ENCODE results near the gene CGB1. TPM values are rescaled to one million over a fixed set of nuclear protein-coding genes. Genes with fewer than 3 reads are reported as not detected.

The CGB1 gene
- total and polyA plus RNA-seq, 2 of the 8 experiments (the other 6 are each of a cell fraction or from before 2014, with no cell fraction given), result not detected

DNA sequence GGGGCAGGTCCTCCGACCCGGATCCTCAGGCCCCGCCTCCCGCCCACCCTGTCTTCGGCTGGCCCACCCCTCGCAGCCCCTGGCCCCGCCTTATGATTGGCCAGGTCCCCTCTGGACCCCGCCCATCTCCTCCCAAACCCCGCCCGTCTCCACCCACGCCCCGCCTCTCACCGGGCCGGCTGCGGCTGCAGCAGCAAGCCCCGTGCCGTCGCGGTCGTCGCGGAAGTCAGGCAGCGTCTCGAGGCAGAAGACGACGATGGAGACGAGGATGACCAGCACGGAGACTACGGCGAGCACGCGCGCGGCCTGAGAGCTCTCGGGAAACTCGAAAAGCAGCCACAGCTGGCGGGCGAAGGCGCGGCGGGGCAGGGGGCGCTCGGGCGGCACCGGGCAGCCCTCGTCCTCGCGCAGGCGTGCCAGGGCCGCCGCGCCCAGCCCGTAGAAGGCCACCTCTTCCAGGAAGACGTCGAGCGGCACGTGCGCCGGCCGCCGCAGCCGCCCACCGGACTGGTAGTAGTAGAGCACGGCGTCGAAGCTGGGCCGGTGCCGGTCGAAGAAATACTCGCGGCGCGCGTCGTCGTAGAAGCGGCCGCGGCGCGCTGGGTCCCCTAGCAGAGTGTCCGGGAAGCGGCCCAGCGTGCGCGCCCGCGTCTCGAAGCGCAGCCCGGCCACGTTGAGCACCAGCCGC lies 35.3 kb upstream of the CGB1 start:
- peaks cover 0 to 4% (median 0%) of the 10 kb centered on the region in 4 experiments; a peak in 1 of 8 replicates for H3K36me3 ChIP-seq (ENCODE audit: control insufficient read depth in 2 of 4, insufficient read depth in 4 of 4, low read length in 3 of 4)
- no peak overlapping the region for H2BK12ac ChIP-seq (ENCODE audit: low read depth, low read length)
- H3K27me3 ChIP-seq (replicated peaks in 1 of 4; ENCODE audit: control insufficient read depth in 3 of 4, extremely low read depth in 1 of 4, insufficient read depth in 3 of 4, low read length in 3 of 4), result peaks cover 26 to 63% (median 54%) of the 10 kb centered on the region in 4 experiments
- no peak overlapping the region for H2BK15ac ChIP-seq (ENCODE audit: low read length)
- H3K79me2 ChIP-seq (ENCODE audit: control insufficient read depth in 1 of 2, insufficient read depth in 2 of 2, low read length in 2 of 2), result no peaks in the 10 kb centered on the region
- H3K9ac ChIP-seq (replicated peaks in 1 of 4; ENCODE audit: extremely low read depth in 1 of 4, low read depth in 3 of 4, low read length in 3 of 4), result no peak overlapping the region
- peaks cover 0 to 2% (median 0%) of the 10 kb centered on the region in 4 experiments; a peak in 2 of 7 replicates for H3K4me1 ChIP-seq (replicated peaks in 1 of 4; ENCODE audit: control insufficient read depth in 3 of 4, insufficient read depth in 4 of 4, low read length in 3 of 4)
- H2BK120ac ChIP-seq (replicated peaks; ENCODE audit: low read depth, low read length), result no peak overlapping the region
- H3K14ac ChIP-seq (ENCODE audit: insufficient read length), result no peak overlapping the region
- ChIA-PET POLR2A (ENCODE audit: partially characterized antibody) (interaction anchor here (0.9 to 1.0 kb wide), 2 partner anchors 10 to 26 kb away, joined by 3 read pairs; no protein-coding TSS in a partner anchor), CTCF (ENCODE audit: partially characterized antibody) (interaction anchor here (1.0 to 1.6 kb wide), 3 partner anchors 14 to 130 kb away, joined by 3 read pairs; partner anchors contain the start of gene CGB7)
- peak overlapping the region; percentile 21 to 60 for H3K4me2 ChIP-seq (ENCODE audit: insufficient read depth in 1 of 2, low read depth in 2 of 2, low read length in 2 of 2)
- no peak overlapping the region for H2BK5ac ChIP-seq (ENCODE audit: low read depth, low read length)
- peak overlapping the region in 2 of 4 experiments; percentile 2 to 50; a peak in 3 of 8 replicates for H3K4me3 ChIP-seq (ENCODE audit: extremely low read depth in 1 of 4, insufficient read depth in 2 of 4, low read depth in 3 of 4, low read length in 4 of 4)
- no peak overlapping the region for H2AFZ ChIP-seq (ENCODE audit: low read length)
- peak overlapping the region; percentile 81; the same call in 1 of the 2 replicates for H4K8ac ChIP-seq (ENCODE audit: extremely low read depth, insufficient read depth, low read length)
- H3K23me2 ChIP-seq (ENCODE audit: low read depth, low read length), result no peaks in the 10 kb centered on the region; the same call in 1 of the 2 replicates
- no peak overlapping the region for H3K4ac ChIP-seq (replicated peaks; ENCODE audit: insufficient read length, low read depth, low read length)
- no peak for FAIRE-seq
- no peak overlapping the region for H2AK5ac ChIP-seq (ENCODE audit: low read depth, low read length)
- no peaks in the 10 kb centered on the region for H4K20me1 ChIP-seq (replicated peaks in 1 of 2; ENCODE audit: control insufficient read depth in 1 of 2, insufficient read depth in 2 of 2, low read length in 2 of 2)
- 13% methylated on average over 42 of the region's 93 CpGs; no CpG with 5 or more reads in 1 of the 2 experiments for WGBS, 2 experiments (ENCODE audit: extremely low coverage in 1 of 2, insufficient coverage in 1 of 2, insufficient read length in 1 of 2, insufficient replicate concordance in 2 of 2, low coverage in 1 of 2, low lambda C conversion rate in 2 of 2, missing lambda C conversion rate in 1 of 2)
- no peak overlapping the region for H4K5ac ChIP-seq (ENCODE audit: insufficient read length, low read depth, low read length)
- no peak overlapping the region for H3K27ac ChIP-seq (ENCODE audit: low read depth, low read length)
- H3K18ac ChIP-seq (ENCODE audit: extremely low read depth, low read length), result no peak overlapping the region; the same call in none of the 2 replicates
- no peak overlapping the region for H3K56ac ChIP-seq (replicated peaks; ENCODE audit: insufficient read length, low read depth, low read length)
- no peak overlapping the region for H2BK20ac ChIP-seq (ENCODE audit: low read length)
- peaks cover 0 to 5% of the 10 kb centered on the region in 2 experiments; a peak in 1 of 4 replicates for H3K9me3 ChIP-seq (ENCODE audit: insufficient read depth in 2 of 2, low read depth in 1 of 2, low read length in 1 of 2)
- no peak overlapping the region for H3K23ac ChIP-seq (ENCODE audit: insufficient read length)
- H4K91ac ChIP-seq (replicated peaks; ENCODE audit: insufficient read length, low read length), result no peak overlapping the region
- DNase-seq (ENCODE audit: low read depth in 1 of 2, low spot score in 2 of 2), result peak in 1 of 2 experiments; percentile 95
- H3K79me1 ChIP-seq (ENCODE audit: low read depth, low read length), result no peaks in the 10 kb centered on the region
- no peak for TF ChIP-seq CHD2 (IDR thresholded peaks at IDR 0.05; ENCODE audit: low read length)
- TF ChIP-seq JUND (IDR thresholded peaks at IDR 0.05; ENCODE audit: low read length), result no peak
- TF ChIP-seq, protein P1, sequence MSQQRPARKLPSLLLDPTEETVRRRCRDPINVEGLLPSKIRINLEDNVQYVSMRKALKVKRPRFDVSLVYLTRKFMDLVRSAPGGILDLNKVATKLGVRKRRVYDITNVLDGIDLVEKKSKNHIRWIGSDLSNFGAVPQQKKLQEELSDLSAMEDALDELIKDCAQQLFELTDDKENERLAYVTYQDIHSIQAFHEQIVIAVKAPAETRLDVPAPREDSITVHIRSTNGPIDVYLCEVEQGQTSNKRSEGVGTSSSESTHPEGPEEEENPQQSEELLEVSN (IDR thresholded peaks at IDR 0.05), result peak; percentile 96
- TF ChIP-seq GTF2F1 (IDR thresholded peaks at IDR 0.05; ENCODE audit: borderline replicate concordance, low read depth, low read length), result no peak
- no peak for TF ChIP-seq TAF7 (optimal IDR thresholded peaks at IDR 0.05; ENCODE audit: borderline replicate concordance, low read depth, low read length)
- no peak for TF ChIP-seq CBX5 (IDR thresholded peaks at IDR 0.05; ENCODE audit: low read depth, low read length)
- no peak for TF ChIP-seq ATF3 (IDR thresholded peaks at IDR 0.05; ENCODE audit: insufficient read depth, low read depth, low read length)
- TF ChIP-seq, protein P2, sequence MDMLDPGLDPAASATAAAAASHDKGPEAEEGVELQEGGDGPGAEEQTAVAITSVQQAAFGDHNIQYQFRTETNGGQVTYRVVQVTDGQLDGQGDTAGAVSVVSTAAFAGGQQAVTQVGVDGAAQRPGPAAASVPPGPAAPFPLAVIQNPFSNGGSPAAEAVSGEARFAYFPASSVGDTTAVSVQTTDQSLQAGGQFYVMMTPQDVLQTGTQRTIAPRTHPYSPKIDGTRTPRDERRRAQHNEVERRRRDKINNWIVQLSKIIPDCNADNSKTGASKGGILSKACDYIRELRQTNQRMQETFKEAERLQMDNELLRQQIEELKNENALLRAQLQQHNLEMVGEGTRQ (IDR thresholded peaks at IDR 0.05; ENCODE audit: low read length), result no peak

All from H1 (cell line).